ENCODE data around the gene ADAMTS16. TPM values are rescaled to one million over a fixed set of nuclear protein-coding genes. Genes with fewer than 3 reads are reported as not detected.

Gene ADAMTS16
- total RNA-seq, 2 experiments from 2014 or later, result not detected

DNA sequence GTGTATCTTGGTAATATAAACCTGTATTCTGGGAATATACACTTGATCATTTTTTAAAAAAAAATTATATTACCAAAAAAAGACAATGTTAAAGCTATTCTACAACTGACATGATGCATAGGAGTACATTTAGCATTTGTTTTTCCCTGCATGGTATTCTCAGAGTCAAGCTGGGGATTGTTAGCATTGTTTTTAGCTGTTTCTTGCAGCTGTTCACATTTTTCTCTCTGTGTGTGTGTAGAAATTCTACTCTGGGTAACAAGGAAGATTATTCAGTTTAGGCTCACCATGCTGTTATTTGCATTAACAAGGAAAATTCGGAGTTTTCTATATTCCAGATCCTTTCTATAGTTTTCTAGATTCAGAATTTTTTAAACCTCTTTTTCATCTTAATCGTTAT lies 62.2 kb downstream of the ADAMTS16 start:
- POLR2A ChIA-PET, result interaction anchor here (0.7 kb wide), 1 partner anchor 219 kb away, joined by 5 read pairs; no protein-coding TSS in a partner anchor
- no peak for DNase-seq
- no peaks in the 10 kb centered on the region for H3K4me1 Mint-ChIP-seq
- no peak overlapping the region for H3K27ac Mint-ChIP-seq
- CTCF ChIA-PET, result no interaction called here
- H3K36me3 Mint-ChIP-seq (ENCODE audit: low read depth), result no peaks in the 10 kb centered on the region
- H3K9me3 Mint-ChIP-seq, result no peaks in the 10 kb centered on the region
- H3K27me3 Mint-ChIP-seq, result no peaks in the 10 kb centered on the region
- H3K4me3 Mint-ChIP-seq, result no peak overlapping the region

DNA sequence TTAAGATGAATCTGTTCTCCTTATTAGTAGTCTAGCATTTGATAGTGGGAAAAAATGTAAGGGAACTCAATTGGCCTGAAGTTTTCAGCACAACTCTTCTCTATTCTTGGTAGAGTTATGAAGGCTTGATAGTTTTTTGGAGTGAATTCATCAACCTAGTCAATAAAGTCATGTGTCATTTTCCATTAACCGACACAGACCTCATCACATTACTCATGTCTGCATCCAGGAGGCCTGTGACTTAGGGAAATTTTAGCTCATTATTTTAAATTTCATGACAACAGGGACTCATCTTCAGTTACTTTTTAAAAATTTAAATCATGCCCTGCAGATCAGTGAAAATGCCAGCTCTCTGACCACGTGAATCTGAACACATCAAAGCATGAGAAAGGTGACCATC lies 63.3 kb downstream of the ADAMTS16 start:
- H3K4me1 Mint-ChIP-seq, result no peaks in the 10 kb centered on the region
- no peak for DNase-seq
- H3K27ac Mint-ChIP-seq, result no peak overlapping the region
- H3K9me3 Mint-ChIP-seq, result no peaks in the 10 kb centered on the region
- H3K4me3 Mint-ChIP-seq, result no peak overlapping the region
- H3K36me3 Mint-ChIP-seq (ENCODE audit: low read depth), result no peaks in the 10 kb centered on the region
- no peaks in the 10 kb centered on the region for H3K27me3 Mint-ChIP-seq
- ChIA-PET POLR2A (no interaction called here), CTCF (no interaction called here)

DNA sequence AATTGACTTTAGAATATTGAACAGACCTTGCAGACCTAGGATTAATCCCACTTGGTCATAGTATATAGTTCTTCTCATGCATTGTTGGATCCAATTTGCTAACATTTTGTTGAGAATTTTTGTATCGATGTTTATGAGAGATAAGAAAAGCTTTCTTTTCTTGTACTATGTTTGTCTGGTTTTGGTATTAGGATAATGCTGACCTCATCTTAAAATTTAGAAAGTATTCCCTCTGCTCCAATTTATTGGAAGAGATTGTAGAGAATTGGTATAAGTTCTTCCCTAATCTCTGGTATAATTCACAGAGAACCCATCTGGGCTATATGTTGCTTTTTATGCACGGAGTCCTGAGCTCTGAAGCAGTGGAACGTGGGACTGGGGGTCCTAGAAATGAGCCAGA lies 67.7 kb downstream of the ADAMTS16 start:
- DNase-seq, result no peak
- ChIA-PET POLR2A (no interaction called here), CTCF (no interaction called here)
- Mint-ChIP-seq H3K27me3 (no peaks in the 10 kb centered on the region), H3K9me3 (no peaks in the 10 kb centered on the region), H3K4me1 (no peaks in the 10 kb centered on the region), H3K27ac (no peak overlapping the region), H3K36me3 (ENCODE audit: low read depth) (no peaks in the 10 kb centered on the region), H3K4me3 (no peak overlapping the region)

GRCh38 chr5:5209089-5209488 lies 69.0 kb downstream of the ADAMTS16 start:
- CTCF ChIA-PET, result no interaction called here
- no peaks in the 10 kb centered on the region for H3K4me1 Mint-ChIP-seq

DNA sequence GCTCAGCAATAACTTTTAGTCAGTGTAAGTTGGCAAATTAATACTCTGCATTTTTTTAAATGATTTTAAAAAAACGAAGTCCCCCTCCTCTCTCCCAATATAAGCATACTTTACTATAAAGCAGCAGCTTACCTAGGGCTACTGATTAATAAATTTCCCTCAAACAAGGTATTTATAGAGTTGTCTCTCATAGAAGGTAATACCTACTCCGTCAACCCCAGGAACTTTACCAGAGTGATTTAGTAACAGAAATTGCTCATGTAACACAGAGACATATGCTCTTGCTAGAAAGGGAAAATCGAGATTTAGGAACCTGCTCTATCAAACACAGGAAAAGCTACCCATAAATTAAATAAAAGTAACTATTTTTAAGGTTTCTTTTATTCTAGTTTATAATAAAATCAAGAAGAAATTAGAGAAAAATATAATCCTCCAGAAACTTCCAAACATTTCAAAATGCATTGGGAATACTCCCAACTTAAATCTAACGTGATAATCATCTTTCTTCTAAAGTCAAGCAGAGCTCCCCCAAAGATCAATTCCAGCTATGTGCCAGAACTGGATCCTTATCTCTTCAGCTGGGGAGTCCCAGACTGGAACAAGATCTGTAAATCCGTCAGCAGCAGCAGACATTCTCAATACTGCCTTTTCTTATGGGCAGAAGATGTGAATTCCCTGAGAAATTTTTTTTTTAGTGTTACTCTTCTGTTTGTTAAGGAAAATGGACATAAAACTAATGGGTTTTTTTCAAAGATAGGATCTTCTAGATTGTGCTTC lies 69.6 kb downstream of the ADAMTS16 start:
- ChIA-PET CTCF (no interaction called here), POLR2A (interaction anchor here (0.7 kb wide), 1 partner anchor 313 kb away, joined by 11 read pairs; no protein-coding TSS in a partner anchor)
- H3K4me1 Mint-ChIP-seq, result no peaks in the 10 kb centered on the region
- no peaks in the 10 kb centered on the region for H3K27me3 Mint-ChIP-seq
- no peak overlapping the region for H3K4me3 Mint-ChIP-seq
- H3K36me3 Mint-ChIP-seq (ENCODE audit: low read depth), result no peaks in the 10 kb centered on the region
- H3K9me3 Mint-ChIP-seq, result no peaks in the 10 kb centered on the region
- H3K27ac Mint-ChIP-seq, result no peak overlapping the region
- no peak for DNase-seq

More at GRCh38 chr5:5209089-5209488, 69.0 kb downstream of the ADAMTS16 start:
- Mint-ChIP-seq H3K27me3 (no peaks in the 10 kb centered on the region), H3K4me3 (no peak overlapping the region), H3K27ac (no peak overlapping the region), H3K9me3 (no peaks in the 10 kb centered on the region), H3K36me3 (ENCODE audit: low read depth) (no peaks in the 10 kb centered on the region)
- no peak for DNase-seq
- POLR2A ChIA-PET, result no interaction called here

DNA sequence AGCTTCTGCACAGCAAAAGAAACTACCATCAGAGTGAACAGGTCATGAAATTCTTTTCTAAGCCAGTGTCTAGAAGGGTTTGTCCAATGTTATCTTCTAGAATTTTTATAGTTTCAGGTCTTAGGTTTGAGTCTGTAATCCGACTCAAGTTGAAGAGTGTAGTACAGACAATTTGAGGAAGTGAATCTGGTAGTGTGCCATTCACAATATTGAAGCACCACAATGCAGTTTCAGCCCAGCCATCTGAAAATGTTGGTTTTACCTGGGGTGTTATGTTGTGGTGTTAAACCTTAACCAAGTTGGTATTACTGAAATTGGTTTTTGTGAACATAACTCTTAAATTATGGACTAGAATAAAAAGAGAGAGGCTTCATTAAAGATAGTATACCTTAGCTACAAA lies 77.2 kb downstream of the ADAMTS16 start:
- no peak overlapping the region for H3K27ac Mint-ChIP-seq
- no peaks in the 10 kb centered on the region for H3K4me1 Mint-ChIP-seq
- no peaks in the 10 kb centered on the region for H3K36me3 Mint-ChIP-seq (ENCODE audit: low read depth)
- H3K4me3 Mint-ChIP-seq, result no peak overlapping the region
- POLR2A ChIA-PET, result no interaction called here
- no peaks in the 10 kb centered on the region for H3K9me3 Mint-ChIP-seq
- H3K27me3 Mint-ChIP-seq, result no peaks in the 10 kb centered on the region
- no peak for DNase-seq
- CTCF ChIA-PET, result no interaction called here

GRCh38 chr5:5218396-5218795 lies 78.3 kb downstream of the ADAMTS16 start:
- Mint-ChIP-seq H3K27ac (no peak overlapping the region), H3K4me3 (no peak overlapping the region), H3K27me3 (no peaks in the 10 kb centered on the region), H3K4me1 (no peaks in the 10 kb centered on the region), H3K36me3 (ENCODE audit: low read depth) (no peaks in the 10 kb centered on the region), H3K9me3 (no peaks in the 10 kb centered on the region)
- CTCF ChIA-PET, result no interaction called here
- DNase-seq, result no peak
- POLR2A ChIA-PET, result no interaction called here

GRCh38 chr5:5219541-5219940 lies 79.4 kb downstream of the ADAMTS16 start:
- Mint-ChIP-seq H3K4me3 (no peak overlapping the region), H3K27me3 (no peaks in the 10 kb centered on the region), H3K36me3 (ENCODE audit: low read depth) (no peaks in the 10 kb centered on the region), H3K4me1 (no peaks in the 10 kb centered on the region), H3K9me3 (no peaks in the 10 kb centered on the region), H3K27ac (no peak overlapping the region)
- DNase-seq, result no peak
- ChIA-PET CTCF (no interaction called here), POLR2A (no interaction called here)

GRCh38 chr5:5220901-5221631 lies 80.9 kb downstream of the ADAMTS16 start:
- H3K27me3 Mint-ChIP-seq, result no peaks in the 10 kb centered on the region
- no peak overlapping the region for H3K27ac Mint-ChIP-seq
- ChIA-PET POLR2A (no interaction called here), CTCF (no interaction called here)
- H3K4me3 Mint-ChIP-seq, result no peak overlapping the region
- H3K9me3 Mint-ChIP-seq, result peaks cover 3% of the 10 kb centered on the region
- no peak for DNase-seq
- no peaks in the 10 kb centered on the region for H3K36me3 Mint-ChIP-seq (ENCODE audit: low read depth)
- no peaks in the 10 kb centered on the region for H3K4me1 Mint-ChIP-seq

DNA sequence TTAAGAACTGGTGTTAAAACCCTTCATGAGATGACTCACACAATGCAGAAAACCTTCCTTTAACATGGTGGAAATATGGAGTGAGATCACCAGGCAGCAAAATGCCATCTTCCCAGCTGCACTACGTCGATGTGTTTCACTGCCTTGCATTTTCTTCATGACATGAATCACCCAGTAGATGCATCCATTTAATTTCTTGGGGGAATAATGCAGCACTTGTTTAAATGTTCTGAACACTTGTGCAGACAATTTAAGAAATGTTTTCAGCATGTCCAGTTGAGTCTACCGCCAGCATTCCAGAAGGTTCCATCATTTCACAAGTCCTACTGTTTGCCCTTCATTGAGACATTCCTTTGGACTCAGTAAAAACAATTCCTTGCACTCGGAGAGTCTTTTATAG lies 81.6 kb downstream of the ADAMTS16 start:
- H3K36me3 Mint-ChIP-seq (ENCODE audit: low read depth), result no peaks in the 10 kb centered on the region
- POLR2A ChIA-PET, result no interaction called here
- H3K9me3 Mint-ChIP-seq, result peaks cover 3% of the 10 kb centered on the region
- H3K27me3 Mint-ChIP-seq, result no peaks in the 10 kb centered on the region
- H3K27ac Mint-ChIP-seq, result no peak overlapping the region
- no peak overlapping the region for H3K4me3 Mint-ChIP-seq
- no peak for DNase-seq
- CTCF ChIA-PET, result no interaction called here
- H3K4me1 Mint-ChIP-seq, result no peaks in the 10 kb centered on the region

DNA sequence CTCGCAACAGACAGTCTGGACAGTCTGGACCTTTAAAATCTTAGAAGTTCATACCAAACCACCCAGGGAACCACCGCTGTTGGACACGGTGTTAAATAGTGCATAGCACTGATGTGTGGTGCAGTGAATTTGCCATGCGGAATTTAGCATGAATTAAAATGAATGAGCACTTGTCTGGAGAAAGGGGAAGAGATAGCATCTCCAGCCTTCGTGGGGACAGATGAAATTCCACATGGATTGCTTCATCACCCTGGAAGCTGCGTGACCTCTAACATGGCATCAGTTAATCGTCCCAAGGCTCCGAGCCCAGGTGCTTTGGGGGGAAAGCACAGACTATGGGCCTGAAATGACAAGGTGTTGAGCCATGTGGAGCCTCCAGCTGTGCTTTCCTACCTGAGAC lies 91.4 kb downstream of the ADAMTS16 start:
- CTCF ChIA-PET, result no interaction called here
- POLR2A ChIA-PET, result no interaction called here
- H3K4me1 Mint-ChIP-seq, result no peaks in the 10 kb centered on the region
- no peaks in the 10 kb centered on the region for H3K9me3 Mint-ChIP-seq
- no peak overlapping the region for H3K4me3 Mint-ChIP-seq
- no peaks in the 10 kb centered on the region for H3K27me3 Mint-ChIP-seq
- no peak for DNase-seq
- no peaks in the 10 kb centered on the region for H3K36me3 Mint-ChIP-seq (ENCODE audit: low read depth)
- no peak overlapping the region for H3K27ac Mint-ChIP-seq

DNA sequence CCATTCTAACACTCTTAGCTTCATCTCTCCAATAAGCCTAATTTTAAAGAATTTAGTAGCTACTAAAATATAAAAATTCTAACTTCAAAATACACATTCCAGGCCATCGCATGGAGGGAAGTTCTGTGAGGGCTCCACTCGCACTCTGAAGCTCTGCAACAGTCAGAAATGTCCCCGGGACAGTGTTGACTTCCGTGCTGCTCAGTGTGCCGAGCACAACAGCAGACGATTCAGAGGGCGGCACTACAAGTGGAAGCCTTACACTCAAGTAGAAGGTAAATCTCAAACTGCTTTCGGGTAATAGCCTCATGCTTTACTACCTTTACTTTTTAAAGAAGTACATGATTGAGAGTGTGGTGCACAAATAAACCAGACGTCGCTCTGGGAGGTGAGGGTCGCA lies 94.8 kb downstream of the ADAMTS16 start:
- CTCF ChIA-PET, result no interaction called here

GRCh38 chr5:5235685-5236084 lies 95.6 kb downstream of the ADAMTS16 start:
- H3K4me3 Mint-ChIP-seq, result no peak overlapping the region
- H3K27me3 Mint-ChIP-seq, result no peaks in the 10 kb centered on the region
- ChIA-PET POLR2A (no interaction called here), CTCF (no interaction called here)
- no peak for DNase-seq
- no peaks in the 10 kb centered on the region for H3K9me3 Mint-ChIP-seq
- H3K36me3 Mint-ChIP-seq (ENCODE audit: low read depth), result no peaks in the 10 kb centered on the region
- H3K27ac Mint-ChIP-seq, result no peak overlapping the region
- no peaks in the 10 kb centered on the region for H3K4me1 Mint-ChIP-seq

More for the DNA sequence above, 94.8 kb downstream of the ADAMTS16 start:
- Mint-ChIP-seq H3K36me3 (ENCODE audit: low read depth) (no peaks in the 10 kb centered on the region), H3K4me1 (no peaks in the 10 kb centered on the region), H3K4me3 (no peak overlapping the region), H3K27ac (no peak overlapping the region), H3K9me3 (no peaks in the 10 kb centered on the region), H3K27me3 (no peaks in the 10 kb centered on the region)
- no peak for DNase-seq
- POLR2A ChIA-PET, result interaction anchor here (0.7 kb wide), 2 partner anchors 49 to 132 kb away, joined by 5 to 9 read pairs; no protein-coding TSS in a partner anchor

- Mint-ChIP-seq H3K9me3 (peaks cover 4% of the 10 kb centered on the region), H3K4me3 (no peak overlapping the region), H3K27ac (no peak overlapping the region), H3K4me1 (no peaks in the 10 kb centered on the region), H3K27me3 (no peaks in the 10 kb centered on the region), H3K36me3 (ENCODE audit: low read depth) (no peaks in the 10 kb centered on the region)
- CTCF ChIA-PET, result no interaction called here
- DNase-seq, result no peak
- POLR2A ChIA-PET, result no interaction called here
Observed at GRCh38 chr5:5239191-5239590, 99.1 kb downstream of the ADAMTS16 start.
